ENCODE results near the gene LHFPL3. TPM values are rescaled to one million over a fixed set of nuclear protein-coding genes. Genes with fewer than 3 reads are reported as not detected.
A peak's percentile ranks its signal among the peaks of the same experiment; 100 is the strongest.

The LHFPL3 gene
- total and polyA plus RNA-seq, 2 donors (not counting 1 experiment from before 2014, with no cell fraction given): not detected

- H3K27ac Mint-ChIP-seq: peak overlapping the region; percentile 42
- no peak for ATAC-seq (ENCODE audit: low read depth)
Observed at GRCh38 chr7:104951546-104951945, 623.1 kb downstream of the LHFPL3 start.

GRCh38 chr7:104955276-104955675, 626.9 kb downstream of the LHFPL3 start:
- H3K27ac ChIP-seq (ENCODE audit: low read length in 2 of 2): no peak overlapping the region
- DNase-seq: no peak
- Mint-ChIP-seq H3K4me1 (peaks cover 51% of the 10 kb centered on the region), H3K4me3 (no peak overlapping the region), H3K9me3 (ENCODE audit: insufficient read depth) (peaks cover 2% of the 10 kb centered on the region), H3K27ac (peak overlapping the region; percentile 17), H3K27me3 (no peaks in the 10 kb centered on the region)
- ChIA-PET POLR2A (no interaction called here), CTCF (no interaction called here)
- ATAC-seq (ENCODE audit: low read depth): no peak
- no peak overlapping the region for H2AFZ ChIP-seq (ENCODE audit: insufficient read depth, low read depth, low read length, poor library complexity, severe bottlenecking)
- H4K20me1 ChIP-seq (ENCODE audit: control insufficient read depth, insufficient read depth, low read length, poor library complexity, severe bottlenecking): no peaks in the 10 kb centered on the region
- peaks cover 63% of the 10 kb centered on the region for H3K79me2 ChIP-seq (ENCODE audit: control insufficient read depth, insufficient read depth, low read length)
- TF ChIP-seq EZH2 (IDR thresholded peaks at IDR 0.05; ENCODE audit: borderline replicate concordance, insufficient read depth, low read depth, low read length, poor library complexity, severe bottlenecking) (no peak), CTCF (IDR thresholded peaks at IDR 0.05) (no peak)
- no peaks in the 10 kb centered on the region for H3K9me3 ChIP-seq (ENCODE audit: control extremely low read depth in 1 of 3, control insufficient read depth in 2 of 3, insufficient read depth in 1 of 3, low read length in 2 of 3)
- H3K4me2 ChIP-seq (replicated peaks; ENCODE audit: low read depth, low read length, poor library complexity, severe bottlenecking): no peak overlapping the region
- no peak overlapping the region for H3K4me3 ChIP-seq (ENCODE audit: control extremely low read depth in 1 of 5, extremely low read depth in 1 of 5, insufficient read depth in 1 of 5, low read depth in 2 of 5, low read length in 4 of 5)
- H3K27me3 ChIP-seq (replicated peaks in 1 of 4; ENCODE audit: control extremely low read depth in 1 of 4, control insufficient read depth in 3 of 4, insufficient read depth in 4 of 4, low read length in 3 of 4): no peaks in the 10 kb centered on the region
- peaks cover 19 to 27% of the 10 kb centered on the region in 2 donors for H3K4me1 ChIP-seq (ENCODE audit: control insufficient read depth in 2 of 2, insufficient read depth in 2 of 2, low read length in 2 of 2)
- H3K36me3 ChIP-seq (replicated peaks in 1 of 2; ENCODE audit: control extremely low read depth in 1 of 2, control insufficient read depth in 1 of 2, extremely low read depth in 1 of 2, insufficient read depth in 2 of 2, low read length in 1 of 2): peaks cover 4 to 11% of the 10 kb centered on the region in 2 experiments
- H3K9ac ChIP-seq (ENCODE audit: low read length): no peak overlapping the region
- intact Hi-C loops (cut with micrococcal nuclease): loop anchor here (5.0 kb wide), 1 partner anchor 33 kb away; no protein-coding TSS in a partner anchor
- no CpG with 5 or more reads among the region's 2 CpGs for WGBS (ENCODE audit: insufficient coverage)

More at GRCh38 chr7:104951546-104951945, 623.1 kb downstream of the LHFPL3 start:
- POLR2A ChIA-PET: interaction anchor here (0.7 kb wide), 1 partner anchor 152 kb away, joined by 3 read pairs; no protein-coding TSS in a partner anchor
- Mint-ChIP-seq H3K27me3 (no peaks in the 10 kb centered on the region), H3K4me3 (peak overlapping the region; percentile 33), H3K4me1 (peaks cover 60% of the 10 kb centered on the region), H3K9me3 (ENCODE audit: insufficient read depth) (no peaks in the 10 kb centered on the region)
- Histone ChIP-seq H3K9ac (ENCODE audit: low read length) (no peak overlapping the region), H3K4me2 (replicated peaks; ENCODE audit: low read depth, low read length, poor library complexity, severe bottlenecking) (no peak overlapping the region), H3K36me3 (replicated peaks in 1 of 2; ENCODE audit: control extremely low read depth in 1 of 2, control insufficient read depth in 1 of 2, extremely low read depth in 1 of 2, insufficient read depth in 2 of 2, low read length in 1 of 2) (peaks cover 1 to 8% of the 10 kb centered on the region in 2 experiments), H3K4me3 (ENCODE audit: control extremely low read depth in 1 of 5, extremely low read depth in 1 of 5, insufficient read depth in 1 of 5, low read depth in 2 of 5, low read length in 4 of 5) (no peak overlapping the region), H2AFZ (ENCODE audit: insufficient read depth, low read depth, low read length, poor library complexity, severe bottlenecking) (no peak overlapping the region), H3K9me3 (ENCODE audit: control extremely low read depth in 1 of 3, control insufficient read depth in 2 of 3, insufficient read depth in 1 of 3, low read length in 2 of 3) (no peaks in the 10 kb centered on the region), H4K20me1 (ENCODE audit: control insufficient read depth, insufficient read depth, low read length, poor library complexity, severe bottlenecking) (no peaks in the 10 kb centered on the region), H3K4me1 (ENCODE audit: control insufficient read depth in 2 of 2, insufficient read depth in 2 of 2, low read length in 2 of 2) (peaks cover 39 to 45% of the 10 kb centered on the region in 2 donors), H3K27me3 (replicated peaks in 1 of 4; ENCODE audit: control extremely low read depth in 1 of 4, control insufficient read depth in 3 of 4, insufficient read depth in 4 of 4, low read length in 3 of 4) (no peaks in the 10 kb centered on the region), H3K79me2 (ENCODE audit: control insufficient read depth, insufficient read depth, low read length) (peaks cover 95% of the 10 kb centered on the region), H3K27ac (ENCODE audit: low read length in 2 of 2) (no peak overlapping the region)
- intact Hi-C loops (cut with micrococcal nuclease): no loop called here
- WGBS (ENCODE audit: insufficient coverage): 82% methylated on average over 5 of the region's 7 CpGs
- no peak for DNase-seq
- CTCF ChIA-PET: no interaction called here
- TF ChIP-seq EZH2 (IDR thresholded peaks at IDR 0.05; ENCODE audit: borderline replicate concordance, insufficient read depth, low read depth, low read length, poor library complexity, severe bottlenecking) (no peak), CTCF (IDR thresholded peaks at IDR 0.05) (no peak)

Small RNAs within 50 kb of the gene (small RNA-seq; reads per million reads assigned to genes)
- gene RN7SL8P (ENCODE audit: insufficient read length, low read depth, low replicate concordance): not detected

Other genes with a start within 250 kb of the LHFPL3 start
- gene ORC5, start 120.6 kb upstream of the LHFPL3 start, total RNA-seq: 18.1 and 20.2 TPM in 2 replicates
- 5.0 and 6.8 TPM in 2 replicates for gene ORC5, start 120.6 kb upstream of the LHFPL3 start, polyA plus RNA-seq

All from B cell (primary cell).